Fibroblast of skin of right biceps (primary cell): Measurements from ENCODE around the gene SLC26A5.

Experiments used
- DNase-seq: peaks from one replicate; pipeline ENCODE4 v3.0.0-alpha.2; 2013

SLC26A5 gene

GRCh38 chr7:103347507-103348267, 98.3 kb downstream of the SLC26A5 start, which contains the start of gene PSMC2:
Gene PSMC2 (plus strand): TSS chr7:103347643. CDS start chr7:103347712, 69 bp downstream.
- DNase-seq: peak; percentile 93

GRCh38 chr7:103346396-103346795, 99.6 kb downstream of the SLC26A5 start:
- peak; percentile 19 for DNase-seq

GRCh38 chr7:103344453-103345149, 101.4 kb downstream of the SLC26A5 start, which contains the start of gene DNAJC2:
Gene DNAJC2 (minus strand): TSS chr7:103344767. CDS start chr7:103344622, 145 bp downstream.
- peak; percentile 94 for DNase-seq

- DNase-seq: peak; percentile 42
Measured at GRCh38 chr7:103343758-103344452, 102.1 kb downstream of the SLC26A5 start.

- DNase-seq: no peak
Measured at GRCh38 chr7:103343332-103343731, 102.7 kb downstream of the SLC26A5 start.

- DNase-seq: no peak
Measured at GRCh38 chr7:103341466-103341865, 104.5 kb downstream of the SLC26A5 start.

GRCh38 chr7:103338864-103339263, 107.1 kb downstream of the SLC26A5 start:
- no peak for DNase-seq

GRCh38 chr7:103336761-103337160, 109.2 kb downstream of the SLC26A5 start:
- no peak for DNase-seq

GRCh38 chr7:103325744-103326143, 120.3 kb downstream of the SLC26A5 start:
- DNase-seq: no peak
